K562 (cell line): ENCODE measurements around the gene ALKBH2. TPM values are rescaled to one million over a fixed set of nuclear protein-coding genes. Genes with fewer than 3 reads are reported as not detected.

Source experiments
- ATAC-seq: fragments of 200-7000 bp; cut with Tn5 transposase; 3 replicates; pipeline ENCODE4 v1.9.1; 2020; ENCODE audit warnings: moderate library complexity
- BruUV-seq: library from RNA; stranded (reverse); fragments of 400-500 nt; replicated peaks from 2 replicates; lab custom pipeline; 2021; lab: Mats Ljungman, UMichigan
- CTCF ChIA-PET: fragments of 300-600 bp; formaldehyde crosslinking; extraction: SDS; loops from one replicate; lab custom pipeline; 2021; ENCODE audit warnings: low intra/inter-chr PET ratio; lab: Yijun Ruan, JAX
- POLR2A ChIA-PET: fragments of 300-600, 350-650 bp; sonication (Branson Sonifier 250); formaldehyde crosslinking; extraction: SDS; loops from one replicate; lab custom pipeline; 2021; ENCODE audit warnings: antibody characterized with exemption, inconsistent platforms; lab: Yijun Ruan, JAX
- DNase-seq, 4 experiments: peaks; one replicate each; pipeline versions ENCODE4 v3.0.0 to v3.0.0-alpha.2; 2011 to 2018; ENCODE audit warnings: low spot score in 3 of 4, mixed read lengths in 3 of 4; ENCODE audit errors: extremely low read depth in 1 of 4
- FAIRE-seq: peaks from 2 replicates; lab custom pipeline; 2011; peaks lifted over from hg19 to GRCh38; lab: Jason Lieb, UNC
- H2AFZ ChIP-seq: 2 replicates; pipeline ENCODE4 v1.6.0; 2011; ENCODE audit warnings: low read depth, low read length, control low read depth, inconsistent platforms
- H3K27ac ChIP-seq: fragments of 200-600 bp; 3 replicates; pipeline ENCODE4 v1.8.0; 2011; ENCODE audit warnings: low read depth, mild to moderate bottlenecking, control low read depth, inconsistent platforms, low read length, moderate library complexity, mixed read lengths; ENCODE audit errors: extremely low read depth
- H3K27me3 ChIP-seq, 2 experiments: fragments of 300-600 bp in 1 of 2; 2 replicates in 1 of 2; 3 replicates in 1 of 2; pipeline versions ENCODE4 v1.6.0 to v1.8.0; 2011; ENCODE audit warnings: inconsistent platforms in 2 of 2, low read length in 2 of 2, mild to moderate bottlenecking in 1 of 2, mixed read lengths in 1 of 2, moderate library complexity in 1 of 2; ENCODE audit not compliant: control insufficient read depth in 2 of 2, insufficient read depth in 2 of 2
- H3K36me3 ChIP-seq: fragments of 300-600 bp; 3 replicates; pipeline ENCODE4 v1.8.0; 2011; ENCODE audit warnings: mild to moderate bottlenecking, low read length, inconsistent platforms; ENCODE audit not compliant: control insufficient read depth, insufficient read depth
- H3K4me1 ChIP-seq, 2 experiments: fragments of 200-600 bp in 1 of 2; replicated peaks in 1 of 2; 2 replicates in 1 of 2; 3 replicates in 1 of 2; pipeline versions ENCODE4 v1.5.1 to v1.8.0; 2011; ENCODE audit warnings: inconsistent platforms in 2 of 2, low read length in 2 of 2, mild to moderate bottlenecking in 1 of 2, mixed read lengths in 1 of 2, moderate library complexity in 1 of 2; ENCODE audit not compliant: control insufficient read depth in 2 of 2, insufficient read depth in 2 of 2
- H3K4me2 ChIP-seq: 2 replicates; pipeline ENCODE4 v1.6.1; 2011; ENCODE audit warnings: low read length, control low read depth, inconsistent platforms, mixed read lengths; ENCODE audit not compliant: insufficient read depth
- H3K4me3 ChIP-seq: fragments of 200-600 bp; sonication (generic), shearing (Covaris generic); 2 replicates; pipeline ENCODE4 v1.5.1; 2016; ENCODE audit warnings: control low read depth, inconsistent platforms
- H3K79me2 ChIP-seq: fragments of 200-600 bp; 3 replicates; pipeline ENCODE4 v1.8.0; 2011; ENCODE audit warnings: low read length, inconsistent platforms; ENCODE audit not compliant: control insufficient read depth, insufficient read depth
- H3K9ac ChIP-seq, 2 experiments: 2 replicates each; pipeline versions ENCODE4 v1.6.0 to v1.6.1; 2011; ENCODE audit warnings: low read depth in 2 of 2, low read length in 2 of 2, control low read depth in 1 of 2, inconsistent platforms in 1 of 2, mild to moderate bottlenecking in 1 of 2, mixed read lengths in 1 of 2; ENCODE audit not compliant: insufficient read depth in 1 of 2
- H3K9me1 ChIP-seq: one replicate; pipeline ENCODE4 v1.6.0; 2011; ENCODE audit warnings: inconsistent platforms, mild to moderate bottlenecking, low read length, moderate library complexity; ENCODE audit not compliant: control insufficient read depth, insufficient read depth
- H3K9me3 ChIP-seq: replicated peaks from 2 replicates; pipeline ENCODE4 v1.5.1; 2011; ENCODE audit warnings: low read depth, low read length, inconsistent platforms; ENCODE audit not compliant: control insufficient read depth, insufficient read depth
- H4K20me1 ChIP-seq: replicated peaks from 2 replicates; pipeline ENCODE4 v1.6.1; 2011; ENCODE audit warnings: low read length, inconsistent platforms, mixed read lengths; ENCODE audit not compliant: control insufficient read depth, insufficient read depth
- BCOR ChIP-seq: fragments of 450-650 bp; IDR thresholded peaks from 2 replicates; pipeline ENCODE4 v1.6.1; 2016
- CEBPB ChIP-seq: fragments of 450-650 bp; IDR thresholded peaks from 2 replicates; pipeline ENCODE4 v1.6.1; 2016; ENCODE audit warnings: missing genetic modification characterization, missing compliant biosample characterization
- EGR1 ChIP-seq: fragments of 450-650 bp; conservative IDR thresholded peaks from 2 replicates; pipeline ENCODE4 v1.6.1; 2017; ENCODE audit warnings: mild to moderate bottlenecking
- ETV6 ChIP-seq, 3 experiments: fragments of 150-350 bp in 1 of 3; sonication (generic) in 1 of 3; formaldehyde crosslinking in 1 of 3; IDR thresholded peaks; 2 replicates each; pipeline versions ENCODE4 v1.6.1 to v1.8.0; 2014 to 2022; ENCODE audit warnings: borderline replicate concordance in 2 of 3, low read depth in 2 of 3, antibody characterized with exemption in 1 of 3, low read length in 1 of 3, mild to moderate bottlenecking in 1 of 3, missing genetic modification reagents in 1 of 3
- HDAC1 ChIP-seq, 2 experiments: fragments of 450-650 bp; IDR thresholded peaks; 2 replicates each; pipeline ENCODE4 v1.6.1; 2016 to 2017; ENCODE audit warnings: inconsistent platforms in 1 of 2, mild to moderate bottlenecking in 1 of 2, moderate library complexity in 1 of 2
- HNRNPLL ChIP-seq: fragments of 200-400 bp; formaldehyde crosslinking; IDR thresholded peaks from 2 replicates; pipeline ENCODE4 v1.6.1; 2017; ENCODE audit warnings: low read length, low read depth, mild to moderate bottlenecking; ENCODE audit not compliant: poor library complexity, severe bottlenecking
- ILK ChIP-seq: fragments of 450-650 bp; IDR thresholded peaks from 2 replicates; pipeline ENCODE4 v1.6.1; 2016; ENCODE audit warnings: missing genetic modification characterization, low read depth, mild to moderate bottlenecking, missing compliant biosample characterization, moderate library complexity, borderline replicate concordance
- KAT7 ChIP-seq: sonication (generic); formaldehyde crosslinking; IDR thresholded peaks from 2 replicates; pipeline ENCODE4 v1.8.0; 2022; ENCODE audit warnings: missing genetic modification reagents, mild to moderate bottlenecking, borderline replicate concordance
- L3MBTL2 ChIP-seq: fragments of 450-650 bp; IDR thresholded peaks from 2 replicates; pipeline ENCODE4 v1.6.1; 2016; ENCODE audit warnings: mild to moderate bottlenecking, moderate library complexity
- MTF1 ChIP-seq: fragments of 250-450 bp; sonication (Bioruptor Pico); IDR thresholded peaks from 2 replicates; pipeline ENCODE4 v1.9.0; 2021; ENCODE audit warnings: moderate library complexity, mild to moderate bottlenecking, inconsistent platforms, borderline replicate concordance
- NFIC ChIP-seq: fragments of 450-650 bp; IDR thresholded peaks from 2 replicates; pipeline ENCODE4 v1.6.1; 2017; ENCODE audit warnings: mild to moderate bottlenecking, inconsistent platforms
- NR3C1 ChIP-seq: sonication (generic); formaldehyde crosslinking; IDR thresholded peaks from 2 replicates; pipeline ENCODE4 v1.8.1; 2022; ENCODE audit warnings: missing genetic modification reagents
- PPARD ChIP-seq: fragments of 250-450 bp; sonication (Bioruptor Pico); IDR thresholded peaks from 2 replicates; pipeline ENCODE4 v1.8.0; 2022; ENCODE audit warnings: inconsistent platforms, mild to moderate bottlenecking, moderate library complexity
- PREB ChIP-seq: sonication (generic); formaldehyde crosslinking; IDR thresholded peaks from 2 replicates; pipeline ENCODE4 v1.8.1; 2023; ENCODE audit warnings: mild to moderate bottlenecking, missing genetic modification reagents
- PTBP1 ChIP-seq: fragments of 200-400 bp; formaldehyde crosslinking; IDR thresholded peaks from 2 replicates; pipeline ENCODE4 v1.6.1; 2017; ENCODE audit warnings: low read depth, low read length
- RBM25 ChIP-seq: fragments of 200-400 bp; formaldehyde crosslinking; IDR thresholded peaks from 2 replicates; pipeline ENCODE4 v1.6.1; 2018; ENCODE audit warnings: low read length, low read depth, moderate library complexity; ENCODE audit not compliant: severe bottlenecking
- RBM39 ChIP-seq: fragments of 200-400 bp; formaldehyde crosslinking; optimal IDR thresholded peaks from 2 replicates; pipeline ENCODE3; 2018; ENCODE audit warnings: low read depth, low read length
- TFAP4 ChIP-seq: sonication (generic); formaldehyde crosslinking; IDR thresholded peaks from 2 replicates; pipeline ENCODE4 v1.8.0; 2022; ENCODE audit warnings: missing genetic modification reagents, mild to moderate bottlenecking, moderate library complexity, borderline replicate concordance
- ZBTB1 ChIP-seq: sonication (generic); formaldehyde crosslinking; IDR thresholded peaks from 2 replicates; pipeline ENCODE4 v1.8.1; 2023; ENCODE audit warnings: missing genetic modification reagents, low read depth, mild to moderate bottlenecking, borderline replicate concordance
- ZFX ChIP-seq: sonication (generic); formaldehyde crosslinking; IDR thresholded peaks from 2 replicates; pipeline ENCODE4 v1.8.0; 2022; ENCODE audit warnings: mild to moderate bottlenecking, missing genetic modification reagents, moderate library complexity
- ZNF551 ChIP-seq: fragments of 250-450 bp; sonication (Bioruptor Pico); IDR thresholded peaks from 2 replicates; pipeline ENCODE4 v1.5.0; 2021; ENCODE audit warnings: mild to moderate bottlenecking, moderate library complexity
- WGBS: fragments of 100-300 bp; shearing (Covaris generic); methylation state at CpG from one replicate; pipeline ENCODE4 v1.1.6; 2016; ENCODE audit warnings: low coverage, mixed read lengths; ENCODE audit not compliant: insufficient coverage; ENCODE audit errors: missing lambda C conversion rate; 5-methylcytosine and 5-hydroxymethylcytosine counted together
- in situ Hi-C: fragments of 300-500 bp; cut with MboI; formaldehyde crosslinking; loops from 4 replicates; pipeline ENCODE4 v1.15.0; 2018; ENCODE audit warnings: inconsistent platforms, mixed read lengths
- intact Hi-C: fragments of 100-400 bp; cut with micrococcal nuclease; formaldehyde crosslinking; loops from 2 replicates; pipeline ENCODE4 v1.14.2; 2022
- polyA plus RNA-seq, 8 experiments: library from polyadenylated mRNA; depleted of rRNA in 4 of 8; stranded (reverse) in 5 of 8; unstranded in 3 of 8; fragments of >200 nt; fragmentation: Nextera tagmentation in 2 of 8; fragmentation: Illumina TruSeq in 1 of 8; extraction: Ambion mirVana in 2 of 8; extraction: Trizol in 1 of 8; gene quantifications; 2 replicates each; pipeline versions ENCODE4 v1.2.1 to v1.2.3, GENCODE V29; 2011 to 2014; ENCODE audit warnings: inconsistent platforms in 1 of 8, missing spikeins in 1 of 8
- total RNA-seq, 7 experiments: library from RNA; depleted of rRNA in 6 of 7; stranded (reverse); fragments of >200 nt in 6 of 7; fragmentation: Illumina TruSeq in 2 of 7; extraction: Trizol in 2 of 7; gene quantifications; 2 replicates each; pipeline versions ENCODE4 v1.2.1 to v1.2.3, GENCODE V29; 2011 to 2021; ENCODE audit warnings: low replicate concordance in 1 of 7

The ALKBH2 gene
- total and polyA plus RNA-seq, 9 of the 15 experiments (the other 6 are each of a cell fraction or from before 2014, with no cell fraction given): 5.9 to 56.1 (median 41.9) TPM

- no peak for TF ChIP-seq ILK (tag)
- no peak for TF ChIP-seq EGR1
- no peak for TF ChIP-seq ETV6 (IDR thresholded peaks at IDR 0.05; ENCODE audit: borderline replicate concordance in 1 of 2, low read depth in 2 of 2, low read length in 1 of 2)
- no peak for TF ChIP-seq ETV6 (CRISPR knock-in tag; IDR thresholded peaks at IDR 0.05; ENCODE audit: borderline replicate concordance)
- 0 out of 2 replicates have a peak, but pooled peaks have one; percentile 37 for TF ChIP-seq PTBP1
- no peak for TF ChIP-seq MTF1 (CRISPR knock-in tag)
- TF ChIP-seq TFAP4 (CRISPR knock-in tag): peak; percentile 51; the same call in 1 of the 2 replicates
- TF ChIP-seq PREB (CRISPR knock-in tag): 0 out of 2 replicates have a peak, but pooled peaks have one; percentile 48
- TF ChIP-seq NR3C1: no peak
- peak; percentile 4 for TF ChIP-seq RBM39
- 0 out of 2 replicates have a peak, but pooled peaks have one; percentile 26 for TF ChIP-seq NFIC
- no peak for TF ChIP-seq ZNF551 (CRISPR knock-in tag)
- TF ChIP-seq PPARD (CRISPR knock-in tag): no peak
- peak; percentile 15; the same call in 1 of the 2 replicates for TF ChIP-seq ZBTB1 (CRISPR knock-in tag)
- TF ChIP-seq HNRNPLL: no peak
- peak; percentile 20; the same call in 1 of the 2 replicates for TF ChIP-seq ZFX
- no peak for TF ChIP-seq CEBPB (tag)
- peak; percentile 11 for TF ChIP-seq RBM25
- peak; percentile 19; the same call in 1 of the 2 replicates for TF ChIP-seq BCOR
- TF ChIP-seq HDAC1 (IDR thresholded peaks at IDR 0.05): 0 out of 4 replicates have a peak, but pooled peaks of 1 of the 2 experiments have one; percentile 30
- no peak for TF ChIP-seq L3MBTL2
- peak; percentile 94 for TF ChIP-seq KAT7 (CRISPR knock-in tag)
- TF ChIP-seq, all 486 proteins: peak for 11
- Histone ChIP-seq H3K4me2 (peak overlapping the region; percentile 94), H3K36me3 (peaks cover 42% of the 10 kb centered on the region), H3K9ac (peak overlapping the region; percentile 77 to 94), H3K4me3 (peak overlapping the region; percentile 47), H4K20me1 (no peaks in the 10 kb centered on the region), H3K9me3 (no peaks in the 10 kb centered on the region), H3K9me1 (peaks cover 3% of the 10 kb centered on the region), H2AFZ (peak overlapping the region; percentile 96), H3K4me1 (peaks cover 6 to 35% of the 10 kb centered on the region in 2 experiments; a peak in 4 of 5 replicates), H3K27me3 (no peaks in the 10 kb centered on the region), H3K79me2 (peaks cover 29% of the 10 kb centered on the region), H3K27ac (peak overlapping the region; percentile 75)
- ATAC-seq: peak; percentile 7; the same call in 2 of the 3 replicates
- CTCF ChIA-PET: interaction anchor here (1.2 to 1.5 kb wide), 4 partner anchors 428 to 529 kb away, joined by 3 to 8 read pairs (median 5); no protein-coding TSS in a partner anchor
- DNase-seq: peak in 1 of 4 experiments; percentile 47
- FAIRE-seq: peak; percentile 32
- POLR2A ChIA-PET: interaction anchor here (0.9 to 1.0 kb wide), 2 partner anchors 267 to 439 kb away, joined by 3 to 5 read pairs; no protein-coding TSS in a partner anchor
- 3% methylated on average over 5 of the region's 6 CpGs for WGBS
- intact Hi-C loops (loop anchor here (1.0 to 10.0 kb wide), 6 partner anchors 78 to 530 kb away; partner anchors contain the start of gene ISCU), in situ Hi-C loops (loop anchor here (5.0 to 10.0 kb wide), 2 partner anchors 428 to 530 kb away; partner anchors contain the start of genes ISCU and SART3)
- BruUV-seq: no TSS peak
Measured at GRCh38 chr12:109092497-109093021, 713 bp downstream of the ALKBH2 start.
